Suprapubic skin (tissue), 4 donors: ENCODE data around the gene SLC36A2. TPM values are rescaled to one million over a fixed set of nuclear protein-coding genes. Genes with fewer than 3 reads are reported as not detected.

Experiments
- DNase-seq, 2 donors: peaks; one replicate each; pipeline ENCODE4 v3.0.0-alpha.2; 2019; ENCODE audit warnings: low spot score in 2 of 2
- H3K27ac ChIP-seq: fragments of 200-600 bp; sonication (generic); one replicate; pipeline ENCODE4 v1.5.1; 2019
- H3K27me3 ChIP-seq: fragments of 200-600 bp; sonication (generic); one replicate; pipeline ENCODE4 v1.5.1; 2019
- H3K36me3 ChIP-seq: fragments of 200-600 bp; sonication (generic); one replicate; pipeline ENCODE4 v1.5.1; 2019
- H3K4me1 ChIP-seq: fragments of 200-600 bp; sonication (generic); one replicate; pipeline ENCODE4 v1.5.1; 2019
- H3K4me3 ChIP-seq: fragments of 200-600 bp; sonication (generic); one replicate; pipeline ENCODE4 v1.5.1; 2019; ENCODE audit warnings: mild to moderate bottlenecking
- H3K9me3 ChIP-seq: fragments of 200-600 bp; sonication (generic); one replicate; pipeline ENCODE4 v1.5.1; 2019
- EP300 ChIP-seq: sonication (generic); formaldehyde crosslinking; IDR thresholded peaks from one replicate; pipeline ENCODE4 v1.6.1; 2017; ENCODE audit warnings: antibody characterized with exemption
- POLR2A ChIP-seq, 2 donors: fragments of 450-650 bp; IDR thresholded peaks; one replicate each; pipeline ENCODE4 v1.6.1; 2017; ENCODE audit warnings: antibody characterized with exemption in 2 of 2, mild to moderate bottlenecking in 2 of 2, moderate library complexity in 2 of 2
- POLR2AphosphoS5 ChIP-seq, 3 donors: sonication (generic); formaldehyde crosslinking; IDR thresholded peaks; one replicate each; pipeline ENCODE4 v1.6.1; 2017; ENCODE audit warnings: antibody characterized with exemption in 3 of 3
- WGBS: methylation state at CpG from one replicate; pipeline ENCODE4 v1.1.5; 2018; 5-methylcytosine and 5-hydroxymethylcytosine counted together
- total RNA-seq, 4 donors: library from RNA; depleted of rRNA; stranded (reverse); fragments of >200 nt; gene quantifications; one replicate each; pipeline ENCODE4 v1.1.0, GENCODE V29; 2016
- TF ChIP-seq, protein P1 (sequence below), 2 donors: fragments of 200-600 bp in 1 of 2; fragments of 450-650 bp in 1 of 2; sonication (generic) in 1 of 2; IDR thresholded peaks; one replicate each; pipeline ENCODE4 v1.5.1; 2016 to 2019; ENCODE audit warnings: antibody characterized with exemption in 2 of 2, mild to moderate bottlenecking in 1 of 2, moderate library complexity in 1 of 2

SLC36A2 gene
- total RNA-seq, 4 donors from 2014 or later: not detected

DNA sequence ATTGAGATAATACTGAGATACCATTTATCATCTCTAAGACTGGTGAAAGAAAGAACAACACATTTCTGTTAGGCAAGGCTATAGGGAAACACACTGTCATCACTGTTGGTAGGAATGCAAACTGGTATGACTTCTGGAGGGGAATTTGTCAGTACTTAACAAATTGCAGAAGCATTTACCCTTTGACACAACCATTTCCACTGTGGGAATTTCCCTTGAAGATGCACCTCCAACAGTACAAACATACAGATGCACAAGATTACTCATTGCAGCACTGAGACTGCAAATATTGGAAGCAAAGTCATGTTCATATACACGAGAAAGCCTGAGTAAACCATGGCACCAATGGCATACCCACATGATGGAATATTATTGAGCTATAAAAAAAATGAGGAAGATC is 76.8 kb downstream of the SLC36A2 start:
- TF ChIP-seq, protein P1, sequence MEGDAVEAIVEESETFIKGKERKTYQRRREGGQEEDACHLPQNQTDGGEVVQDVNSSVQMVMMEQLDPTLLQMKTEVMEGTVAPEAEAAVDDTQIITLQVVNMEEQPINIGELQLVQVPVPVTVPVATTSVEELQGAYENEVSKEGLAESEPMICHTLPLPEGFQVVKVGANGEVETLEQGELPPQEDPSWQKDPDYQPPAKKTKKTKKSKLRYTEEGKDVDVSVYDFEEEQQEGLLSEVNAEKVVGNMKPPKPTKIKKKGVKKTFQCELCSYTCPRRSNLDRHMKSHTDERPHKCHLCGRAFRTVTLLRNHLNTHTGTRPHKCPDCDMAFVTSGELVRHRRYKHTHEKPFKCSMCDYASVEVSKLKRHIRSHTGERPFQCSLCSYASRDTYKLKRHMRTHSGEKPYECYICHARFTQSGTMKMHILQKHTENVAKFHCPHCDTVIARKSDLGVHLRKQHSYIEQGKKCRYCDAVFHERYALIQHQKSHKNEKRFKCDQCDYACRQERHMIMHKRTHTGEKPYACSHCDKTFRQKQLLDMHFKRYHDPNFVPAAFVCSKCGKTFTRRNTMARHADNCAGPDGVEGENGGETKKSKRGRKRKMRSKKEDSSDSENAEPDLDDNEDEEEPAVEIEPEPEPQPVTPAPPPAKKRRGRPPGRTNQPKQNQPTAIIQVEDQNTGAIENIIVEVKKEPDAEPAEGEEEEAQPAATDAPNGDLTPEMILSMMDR (IDR thresholded peaks at IDR 0.05): no peak
- no peak for TF ChIP-seq POLR2A (IDR thresholded peaks at IDR 0.05)
- no peak for TF ChIP-seq EP300
- no peak for TF ChIP-seq POLR2AphosphoS5 (IDR thresholded peaks at IDR 0.05)
- no peaks in the 10 kb centered on the region for H3K27me3 ChIP-seq
- DNase-seq: no peak
- peaks cover 38% of the 10 kb centered on the region for H3K36me3 ChIP-seq
- H3K9me3 ChIP-seq: no peaks in the 10 kb centered on the region
- H3K4me1 ChIP-seq: peaks cover under 1% of the 10 kb centered on the region
- no peak overlapping the region for H3K4me3 ChIP-seq
- H3K27ac ChIP-seq: no peak overlapping the region
- 74% methylated on average over 1 of the region's 1 CpG for WGBS

DNA sequence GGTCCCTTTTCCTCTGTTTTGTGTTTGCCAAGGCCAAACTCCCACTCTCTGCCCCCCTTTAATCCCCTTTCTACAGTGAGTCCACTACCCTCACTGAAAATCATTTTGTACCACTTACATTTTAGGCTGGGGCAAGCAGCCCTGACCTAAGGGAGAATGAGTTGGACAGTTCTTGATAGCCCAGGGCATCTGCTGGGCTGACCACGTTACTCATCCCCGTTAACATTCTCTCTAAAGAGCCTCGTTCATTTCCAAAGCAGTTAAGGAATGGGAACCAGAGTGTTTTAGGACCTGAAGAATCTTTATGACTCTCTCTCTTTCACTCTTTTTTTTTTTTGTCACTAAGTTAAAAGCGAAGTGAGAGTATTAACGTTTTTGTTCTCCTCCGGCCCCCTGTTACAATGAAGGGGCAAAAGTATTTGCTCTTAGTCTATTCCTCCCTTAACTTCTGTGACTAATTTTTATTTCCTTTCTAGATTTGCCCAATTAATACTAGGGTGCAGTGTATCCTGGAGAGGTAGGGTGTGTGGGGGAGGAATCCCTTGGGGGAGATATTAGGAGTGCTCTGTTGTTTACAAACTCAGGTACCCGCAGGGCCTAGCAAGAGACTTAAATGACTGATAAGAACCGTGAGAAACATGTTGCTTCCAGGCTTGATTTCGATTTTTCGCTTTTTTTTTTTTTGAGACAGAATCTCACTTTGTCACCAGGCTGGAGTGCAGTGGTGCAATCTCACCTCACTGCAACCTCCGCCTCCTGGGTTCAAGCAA is 79.7 kb downstream of the SLC36A2 start:
- Histone ChIP-seq H3K4me3 (no peak overlapping the region), H3K27me3 (no peaks in the 10 kb centered on the region), H3K27ac (no peak overlapping the region), H3K9me3 (no peaks in the 10 kb centered on the region), H3K4me1 (peaks cover 27% of the 10 kb centered on the region), H3K36me3 (peaks cover 38% of the 10 kb centered on the region)
- no peak for TF ChIP-seq POLR2AphosphoS5 (IDR thresholded peaks at IDR 0.05)
- no peak for TF ChIP-seq EP300
- TF ChIP-seq POLR2A (IDR thresholded peaks at IDR 0.05): no peak
- TF ChIP-seq, protein P1 (IDR thresholded peaks at IDR 0.05): no peak
- no peak for DNase-seq
- WGBS: 86% methylated on average over 11 of the region's 11 CpGs

Other genes starting within 250 kb of the SLC36A2 start
- gene ANXA6, start 189.8 kb downstream of the SLC36A2 start, total RNA-seq: 10 to 100 TPM; 21.7 to 64.4 (median 49.5) TPM
- gene CCDC69, start 123.5 kb downstream of the SLC36A2 start, total RNA-seq: 10 to 100 TPM; 11.5 to 32.3 (median 26.8) TPM
- gene GM2A, start 94.4 kb downstream of the SLC36A2 start, total RNA-seq: 100 to 1,000 TPM in 3 of 4 donors, 10 to 100 TPM in 1; 99.3 to 167 (median 126) TPM
- not detected for gene SLC36A3, start 43.8 kb downstream of the SLC36A2 start, total RNA-seq
- gene SLC36A1, start 100.0 kb upstream of the SLC36A2 start, total RNA-seq: 10 to 100 TPM in 1 of 4 donors, 1 to 10 TPM in 3; 7.2 to 16.5 (median 8.1) TPM
- gene FAT2, start 243.8 kb upstream of the SLC36A2 start, total RNA-seq: 100 to 1,000 TPM; 107 to 205 (median 164) TPM